Right cardiac atrium (tissue), 5 donors: Measurements from ENCODE around the gene SEC61A2. TPM values are rescaled to one million over a fixed set of nuclear protein-coding genes. Genes with fewer than 3 reads are reported as not detected.

Source experiments
- ATAC-seq, 2 donors: fragments of 200-7000 bp; cut with Tn5 transposase; one replicate each; pipeline versions ENCODE4 v1.8.0 to v1.9.1; 2020; ENCODE audit warnings: moderate library complexity in 2 of 2, mild to moderate bottlenecking in 1 of 2
- DNase-seq, 3 donors: peaks; one replicate each; pipeline ENCODE4 v3.0.0-alpha.2; 2020
- H3K27ac ChIP-seq: one replicate; pipeline ENCODE4 v1.5.1; 2013; ENCODE audit warnings: mild to moderate bottlenecking, low read length, control low read depth, moderate library complexity
- H3K27me3 ChIP-seq: one replicate; pipeline ENCODE4 v1.6.1; 2013; ENCODE audit not compliant: control insufficient read depth, insufficient read depth
- H3K4me1 ChIP-seq: one replicate; pipeline ENCODE4 v1.6.1; 2013; ENCODE audit warnings: low read length; ENCODE audit not compliant: control insufficient read depth, insufficient read depth
- H3K4me3 ChIP-seq: one replicate; pipeline ENCODE4 v1.5.1; 2013; ENCODE audit warnings: low read length, control low read depth
- H3K9me3 ChIP-seq: one replicate; pipeline ENCODE4 v1.6.1; 2013; ENCODE audit warnings: low read length; ENCODE audit not compliant: control insufficient read depth
- WGBS: extraction: QIAGEN DNeasy Blood & Tissue Kit; methylation state at CpG from one replicate; pipeline ENCODE4 v1.1.7; 2013; 5-methylcytosine and 5-hydroxymethylcytosine counted together
- intact Hi-C, 4 donors: fragments of 100-400 bp; cut with DNase I; formaldehyde crosslinking; loops; one replicate each; pipeline versions ENCODE4 v1.11.0 to v1.14.0; 2022 to 2023
- polyA plus RNA-seq: library from polyadenylated mRNA; stranded (reverse); fragments of 200-250 nt; gene quantifications from one replicate; pipeline ENCODE4 v1.2.3, GENCODE V29; 2013
- total RNA-seq, 4 donors: library from RNA; stranded (reverse); fragmentation: NEBNext Ultra II Directional; extraction: Animal tissue kit (Norgen Biotek cat#: 25700); gene quantifications; one replicate each; pipeline ENCODE4 v1.2.1, GENCODE V29; 2021
- donor health status: healthy with polysubstance abuse.
- donor health status: DM: no; HTN: yes; CAD: no.
- donor health status: DM: no; HTN: no; CAD: no.
- donor health status: DM: no; HTN: yes; CAD: no; lungs with severe emphysema.
- donor health status: DM: yes; HTN: yes; CAD: no.

SEC61A2 gene
- total and polyA plus RNA-seq, 5 donors = 8.8 to 18.5 (median 13.9) TPM

DNA sequence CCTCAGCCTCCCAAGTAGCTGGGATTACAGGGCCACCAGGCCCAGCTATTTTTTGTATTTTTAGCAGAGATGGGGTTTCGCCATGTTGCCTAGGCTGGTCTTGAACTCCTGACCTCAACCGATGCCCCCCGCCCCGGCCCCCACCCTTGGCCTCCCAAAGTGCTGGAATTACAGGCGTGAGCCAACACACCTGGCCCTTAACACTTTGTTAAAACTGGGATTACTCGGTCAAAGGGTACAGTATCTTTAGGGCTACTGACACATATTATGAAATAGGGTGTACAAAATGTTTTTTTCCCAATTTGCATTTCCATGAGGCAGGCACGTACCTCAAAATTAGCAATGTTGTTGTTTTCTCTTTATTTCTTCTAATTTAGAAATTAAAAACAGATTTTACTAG, 54.7 kb downstream of the SEC61A2 start:
- DNase-seq = no peak
- no peaks in the 10 kb centered on the region for H3K27me3 ChIP-seq
- no peak overlapping the region for H3K27ac ChIP-seq
- WGBS = 95% methylated on average over 7 of the region's 7 CpGs
- H3K9me3 ChIP-seq = no peaks in the 10 kb centered on the region
- intact Hi-C loops = no loop called here
- no peaks in the 10 kb centered on the region for H3K4me1 ChIP-seq
- no peak overlapping the region for H3K4me3 ChIP-seq
- no peak for ATAC-seq

- Histone ChIP-seq H3K4me3 (no peak overlapping the region), H3K4me1 (no peaks in the 10 kb centered on the region), H3K9me3 (no peaks in the 10 kb centered on the region), H3K27me3 (no peaks in the 10 kb centered on the region), H3K27ac (no peak overlapping the region)
- 83% methylated on average over 8 of the region's 8 CpGs for WGBS
- no peak for DNase-seq
- no peak for ATAC-seq
- intact Hi-C loops = no loop called here
These were observed 56.8 kb downstream of the SEC61A2 start for GRCh38 chr10:12186323-12186722.

GRCh38 chr10:12187321-12187905, 57.9 kb downstream of the SEC61A2 start:
- Histone ChIP-seq H3K4me3 (no peak overlapping the region), H3K27ac (no peak overlapping the region), H3K9me3 (no peaks in the 10 kb centered on the region), H3K27me3 (no peaks in the 10 kb centered on the region), H3K4me1 (no peaks in the 10 kb centered on the region)
- intact Hi-C loops = no loop called here
- DNase-seq = no peak
- no peak for ATAC-seq
- 85% methylated on average over 5 of the region's 5 CpGs for WGBS

- 82% methylated on average over 6 of the region's 6 CpGs for WGBS
These were observed 59.2 kb downstream of the SEC61A2 start for GRCh38 chr10:12188656-12189055.

DNA sequence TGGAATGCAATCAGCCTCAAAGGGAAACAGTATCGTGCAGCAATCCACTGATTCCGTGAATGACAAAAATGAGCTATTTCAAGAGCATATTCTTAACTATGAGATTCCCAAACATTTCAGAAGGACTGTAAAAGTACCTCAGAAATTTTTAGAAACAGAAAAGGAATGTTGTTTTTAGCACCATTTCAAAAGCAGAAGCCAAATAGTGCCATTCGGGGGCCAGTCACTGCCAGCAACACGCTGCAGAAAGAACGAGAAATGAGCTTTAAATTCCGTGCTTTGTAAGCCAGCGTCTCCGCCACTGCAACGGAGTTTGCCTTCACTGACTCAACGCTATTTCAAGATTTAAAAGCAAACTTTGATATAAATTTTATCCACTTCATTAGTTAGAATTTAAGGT, 59.9 kb downstream of the SEC61A2 start:
- no peaks in the 10 kb centered on the region for H3K9me3 ChIP-seq
- WGBS = 93% methylated on average over 10 of the region's 10 CpGs
- H3K27me3 ChIP-seq = no peaks in the 10 kb centered on the region
- H3K4me1 ChIP-seq = no peaks in the 10 kb centered on the region
- H3K4me3 ChIP-seq = no peak overlapping the region
- no peak for ATAC-seq
- DNase-seq = no peak
- H3K27ac ChIP-seq = no peak overlapping the region
- intact Hi-C loops = no loop called here

More at GRCh38 chr10:12188656-12189055, 59.2 kb downstream of the SEC61A2 start:
- no peaks in the 10 kb centered on the region for H3K4me1 ChIP-seq
- no peak overlapping the region for H3K27ac ChIP-seq
- no peaks in the 10 kb centered on the region for H3K9me3 ChIP-seq
- H3K4me3 ChIP-seq = no peak overlapping the region
- H3K27me3 ChIP-seq = no peaks in the 10 kb centered on the region
- no peak for ATAC-seq
- intact Hi-C loops = no loop called here
- DNase-seq = no peak

DNA sequence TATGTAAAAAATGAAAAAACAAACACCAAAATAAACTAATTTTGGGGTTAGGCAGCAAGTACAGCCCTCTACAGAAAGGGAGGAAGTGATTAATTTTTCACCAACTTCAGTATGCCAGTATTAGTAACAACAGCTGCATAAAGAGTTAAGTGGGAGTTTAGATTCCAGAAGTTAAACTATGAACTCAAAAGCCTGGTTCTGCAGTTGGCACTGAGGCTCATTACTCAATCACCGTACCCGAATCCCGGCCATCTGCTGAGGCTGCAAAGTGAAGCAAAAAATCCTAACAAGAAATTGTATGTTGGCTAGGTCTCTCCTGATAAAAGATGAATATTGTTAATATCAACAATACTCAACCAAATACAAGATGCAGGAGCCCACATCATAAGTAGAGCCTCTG, 62.2 kb downstream of the SEC61A2 start:
- no peak for DNase-seq
- Histone ChIP-seq H3K4me3 (no peak overlapping the region), H3K9me3 (no peaks in the 10 kb centered on the region), H3K27me3 (no peaks in the 10 kb centered on the region), H3K4me1 (no peaks in the 10 kb centered on the region), H3K27ac (no peak overlapping the region)
- ATAC-seq = no peak
- intact Hi-C loops = no loop called here
- WGBS = 73% methylated on average over 3 of the region's 3 CpGs

DNA sequence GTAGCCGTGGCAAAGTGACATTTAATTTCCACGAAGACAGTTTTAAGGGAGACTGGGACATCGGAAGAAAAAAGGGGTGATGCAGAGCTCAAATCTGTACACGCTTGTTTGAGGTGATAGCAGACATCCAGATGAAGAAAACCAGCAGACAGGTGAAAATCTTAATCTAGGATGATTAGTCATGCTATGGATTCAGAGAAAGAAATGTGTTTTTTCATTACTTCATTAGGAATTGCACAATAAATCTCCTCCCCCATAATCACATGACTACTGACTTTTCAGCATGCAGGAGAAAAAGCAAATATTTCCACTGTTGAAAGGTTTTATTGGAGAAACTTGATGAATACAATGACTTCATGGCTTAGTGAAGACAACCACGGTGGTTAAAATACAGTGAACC, 63.7 kb downstream of the SEC61A2 start:
- Histone ChIP-seq H3K4me1 (no peaks in the 10 kb centered on the region), H3K4me3 (no peak overlapping the region), H3K9me3 (no peaks in the 10 kb centered on the region), H3K27ac (no peak overlapping the region), H3K27me3 (no peaks in the 10 kb centered on the region)
- DNase-seq = no peak
- intact Hi-C loops = no loop called here
- 77% methylated on average over 5 of the region's 5 CpGs for WGBS
- no peak for ATAC-seq

DNA sequence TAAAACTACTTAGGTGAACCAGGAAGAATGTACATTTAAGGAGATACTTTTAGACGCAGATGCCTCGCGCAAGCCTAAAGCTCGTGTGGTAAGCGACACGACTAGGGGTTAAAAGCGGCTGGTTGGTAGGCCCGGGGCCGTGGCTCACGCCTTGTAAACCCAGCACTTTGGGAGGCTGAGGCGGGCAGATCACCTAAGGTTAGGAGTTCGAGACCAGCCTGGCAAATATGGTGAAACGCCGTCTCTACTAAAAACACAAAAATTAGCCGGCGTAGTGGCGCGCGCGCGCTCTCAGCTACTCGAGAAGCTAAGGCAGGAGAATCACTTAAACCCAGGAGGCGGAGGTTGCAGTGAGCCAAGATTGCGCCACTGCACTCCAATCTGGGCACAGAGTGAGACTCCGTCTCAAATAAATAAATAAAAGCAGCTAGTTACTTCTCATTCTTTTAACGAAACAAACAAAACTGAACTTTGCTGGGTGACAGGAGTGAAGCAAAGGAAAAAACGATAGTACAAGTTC, 65.3 kb downstream of the SEC61A2 start:
- Histone ChIP-seq H3K27me3 (no peaks in the 10 kb centered on the region), H3K27ac (peak overlapping the region; percentile 17), H3K4me1 (no peaks in the 10 kb centered on the region), H3K4me3 (peak overlapping the region; percentile 71), H3K9me3 (no peaks in the 10 kb centered on the region)
- peak; percentile 52 to 56 for ATAC-seq
- peak; percentile 60 to 74 (median 73) for DNase-seq
- 5% methylated on average over 27 of the region's 27 CpGs for WGBS
- intact Hi-C loops = no loop called here

DNA sequence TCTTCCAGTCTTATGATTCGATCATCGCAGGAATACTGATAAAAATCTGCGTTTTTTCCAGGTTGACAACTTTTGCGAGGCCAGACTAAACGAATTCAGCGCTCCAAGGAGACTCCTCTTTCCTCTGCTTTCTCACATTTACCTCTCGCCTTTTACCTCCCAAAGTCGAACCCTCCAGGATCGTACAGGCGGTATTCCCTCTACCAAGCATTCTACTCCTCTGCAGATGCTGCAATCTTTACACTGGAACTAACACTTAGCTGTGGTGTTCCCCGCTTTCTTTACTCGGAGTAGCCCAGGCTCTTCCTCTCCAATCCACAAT, 65.8 kb downstream of the SEC61A2 start:
- WGBS = under 1% methylated on average over 12 of the region's 12 CpGs
- Histone ChIP-seq H3K27ac (peak overlapping the region; percentile 90), H3K4me1 (no peaks in the 10 kb centered on the region), H3K27me3 (no peaks in the 10 kb centered on the region), H3K9me3 (no peaks in the 10 kb centered on the region), H3K4me3 (peak overlapping the region; percentile 71)
- no peak for ATAC-seq
- intact Hi-C loops = no loop called here
- no peak for DNase-seq

DNA sequence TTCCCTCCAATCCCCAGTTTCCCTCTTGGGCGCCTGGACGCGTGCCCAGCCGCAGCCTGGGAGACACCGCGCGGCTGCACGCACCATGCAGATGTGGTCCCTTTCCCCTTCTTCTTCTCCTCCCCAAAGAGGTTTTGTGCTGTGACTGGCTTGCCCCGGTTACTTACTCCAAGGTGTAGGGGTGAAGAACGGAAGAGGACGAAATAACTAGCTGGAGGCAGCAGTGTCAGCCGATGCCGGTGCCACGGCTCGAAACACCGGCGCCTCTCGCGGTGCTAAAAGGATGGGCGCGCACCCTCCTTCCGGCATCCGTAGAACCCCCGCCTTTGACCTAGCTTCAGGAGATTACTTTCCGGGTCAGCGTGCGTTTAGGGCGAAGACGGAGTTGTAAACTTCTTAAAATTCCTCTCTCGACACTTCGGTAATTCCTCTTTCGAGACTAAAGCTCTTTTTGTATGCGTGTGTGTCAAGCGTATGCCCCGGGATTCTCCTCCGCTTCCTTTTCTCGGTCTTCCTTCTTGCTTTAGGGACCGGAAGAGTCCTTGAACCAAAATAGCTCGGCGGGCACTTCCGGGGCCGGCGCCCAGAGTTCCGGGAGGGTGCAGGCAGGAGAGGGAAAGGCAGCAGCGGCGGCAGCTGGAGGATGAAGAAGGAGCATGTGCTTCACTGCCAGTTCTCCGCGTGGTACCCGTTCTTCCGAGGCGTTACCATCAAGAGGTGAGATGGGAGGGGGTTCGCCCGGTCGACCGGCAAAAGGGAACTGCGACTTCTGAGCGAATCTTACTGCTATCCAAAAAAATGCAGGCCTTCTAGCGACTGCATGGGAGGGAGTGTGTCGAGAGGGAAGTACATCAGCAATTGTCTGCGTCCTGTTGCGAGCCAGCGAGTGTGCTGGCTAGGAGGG, 66.4 kb downstream of the SEC61A2 start, which contains the start of the genes CDC123 and NUDT5:
Gene CDC123, plus strand, starts transcription at position 586 of the 904 bp plus-strand sequence. Its CDS starts 58 bp downstream, at position 644.
Gene NUDT5, minus strand, starts transcription at position 289 of the 904 bp plus-strand sequence. CDS start 9,600 bp downstream, outside the sequence.
- WGBS = under 1% methylated on average over 62 of the region's 62 CpGs
- intact Hi-C loops = no loop called here
- DNase-seq (peak; percentile 86 to 94 (median 93)), ATAC-seq (peak; percentile 98)
- Histone ChIP-seq H3K27ac (peak within 1 kb of the TSS; percentile 90), H3K9me3 (no peaks in the 10 kb centered on the region), H3K27me3 (no peaks in the 10 kb centered on the region), H3K4me3 (peak within 1 kb of the TSS; percentile 71), H3K4me1 (no peaks in the 10 kb centered on the region)

DNA sequence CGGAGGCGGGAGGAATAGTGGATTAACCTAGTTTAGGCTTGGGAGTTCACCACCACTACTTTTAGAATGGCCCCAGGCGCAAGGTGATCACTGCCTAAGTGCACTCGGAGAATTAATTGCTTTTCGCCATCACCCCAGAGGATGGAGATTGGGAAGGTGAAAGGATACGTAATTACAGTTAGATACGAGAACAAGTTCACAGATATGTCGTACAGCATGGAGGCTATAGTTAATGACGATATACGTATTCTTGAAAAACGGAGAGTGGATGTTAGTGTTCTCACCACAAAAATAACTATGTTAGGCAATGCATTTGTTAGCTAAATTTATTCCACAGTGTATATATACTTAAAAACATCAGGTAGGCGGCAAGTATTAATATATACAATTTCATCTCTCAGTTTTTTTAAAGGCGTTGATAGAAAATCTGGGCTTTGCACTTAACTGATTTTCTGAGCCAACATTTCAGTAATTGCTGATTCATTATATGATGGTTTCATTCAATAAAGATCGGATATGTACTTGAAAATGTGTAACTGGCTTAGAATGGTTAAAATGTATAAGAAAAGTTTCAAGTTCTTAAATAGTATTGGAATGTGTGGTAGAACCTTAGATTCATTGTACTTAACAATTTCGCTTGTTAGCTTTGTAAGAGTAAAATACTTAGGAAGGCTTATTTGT, 67.2 kb downstream of the SEC61A2 start:
- Histone ChIP-seq H3K4me3 (peak overlapping the region; percentile 71), H3K27ac (peak overlapping the region; percentile 90), H3K27me3 (no peaks in the 10 kb centered on the region), H3K4me1 (no peaks in the 10 kb centered on the region), H3K9me3 (no peaks in the 10 kb centered on the region)
- intact Hi-C loops = no loop called here
- ATAC-seq (no peak), DNase-seq (no peak)
- 10% methylated on average over 15 of the region's 15 CpGs for WGBS
